Measurements from ENCODE around the gene NPM3. TPM values are rescaled to one million over a fixed set of nuclear protein-coding genes. Genes with fewer than 3 reads are reported as not detected.

The NPM3 gene
- total RNA-seq, 4 donors from 2014 or later: 9.0 to 27.3 (median 20.7) TPM

DNA sequence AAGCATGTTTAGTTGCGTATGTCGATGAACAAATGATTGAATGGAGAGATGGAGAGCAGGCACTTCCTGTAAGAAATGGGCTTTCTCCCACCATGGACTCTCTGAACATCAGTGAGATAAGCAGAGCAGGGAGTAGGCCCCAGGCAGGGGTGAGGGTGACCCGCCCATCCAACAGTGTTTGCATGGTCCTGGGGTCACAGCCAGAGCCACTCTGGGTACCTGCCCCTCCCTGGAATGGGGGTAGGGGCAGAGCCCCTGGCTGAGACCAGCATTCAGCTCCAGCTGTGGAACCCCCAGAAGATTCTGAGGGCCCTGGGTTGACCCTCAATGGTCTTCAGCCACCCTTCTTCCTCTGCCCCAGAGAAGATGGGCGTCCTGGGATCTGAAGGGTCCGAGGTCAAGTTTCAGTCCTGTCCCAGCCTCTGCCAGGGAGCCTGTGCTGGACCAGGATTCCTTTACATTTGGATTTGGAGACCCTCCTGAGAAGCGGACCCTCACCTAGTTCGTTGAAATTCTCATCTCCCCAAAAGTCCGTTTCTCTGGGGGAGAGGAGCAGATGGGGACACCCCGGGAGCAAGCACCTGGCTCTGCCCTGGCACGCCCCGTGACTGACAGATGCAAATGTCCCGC lies 5.0 kb downstream of the NPM3 start:
- H3K4me1 ChIP-seq: peaks cover 27 to 56% of the 10 kb centered on the region in 2 donors
- DNase-seq: no peak
- 63 to 69% methylated on average over 11 to 12 of the region's 12 CpGs for WGBS, 2 donors
- H3K36me3 ChIP-seq: no peaks in the 10 kb centered on the region
- peaks cover 25% of the 10 kb centered on the region for H3K27me3 ChIP-seq
- no peak overlapping the region for H3K4me3 ChIP-seq (replicated peaks in 1 of 3)
- H3K27ac ChIP-seq: no peak overlapping the region
- H3K9me3 ChIP-seq: no peaks in the 10 kb centered on the region
- TF ChIP-seq POLR2A (IDR thresholded peaks at IDR 0.05): no peak
- no peak for TF ChIP-seq CTCF (IDR thresholded peaks at IDR 0.05)
- intact Hi-C loops (cut with DNase I): loop anchor here (5.0 kb wide), 1 partner anchor 171 kb away; no protein-coding TSS in a partner anchor

DNA sequence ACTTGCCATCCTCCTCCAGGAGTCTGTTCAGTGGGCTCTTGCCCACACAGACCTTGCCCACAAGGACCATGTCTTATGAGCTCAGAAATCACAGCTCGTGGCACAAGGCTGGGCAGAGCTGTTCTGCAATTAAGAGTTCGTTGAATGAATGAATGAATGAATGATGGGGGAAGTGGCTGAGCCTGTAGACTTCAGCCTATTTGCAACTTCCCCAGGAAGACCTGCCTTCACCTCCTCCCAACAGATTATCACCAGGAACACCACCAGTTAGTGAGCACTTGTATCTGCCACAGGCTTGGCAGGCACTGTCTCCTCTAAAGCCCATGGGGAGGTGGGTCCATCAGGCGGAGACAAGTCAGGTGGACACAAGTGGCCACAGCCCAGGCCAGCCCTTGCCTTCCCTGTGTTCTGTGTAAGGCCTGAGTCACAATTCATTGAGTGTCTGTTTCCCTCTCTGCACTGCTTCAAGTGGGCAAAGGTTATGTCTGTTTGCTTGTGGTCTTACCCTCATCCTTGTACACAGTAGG lies 5.6 kb downstream of the NPM3 start:
- DNase-seq: no peak
- intact Hi-C loops (cut with DNase I): loop anchor here (5.0 kb wide), 1 partner anchor 170 kb away; no protein-coding TSS in a partner anchor
- 86 to 91% methylated on average over 2 to 3 of the region's 3 CpGs for WGBS, 2 donors
- Histone ChIP-seq H3K4me3 (replicated peaks in 1 of 3) (no peak overlapping the region), H3K36me3 (no peaks in the 10 kb centered on the region), H3K27me3 (peaks cover 30% of the 10 kb centered on the region), H3K9me3 (no peaks in the 10 kb centered on the region), H3K27ac (no peak overlapping the region), H3K4me1 (peaks cover 25 to 56% of the 10 kb centered on the region in 2 donors)
- TF ChIP-seq POLR2A (IDR thresholded peaks at IDR 0.05): no peak
- TF ChIP-seq CTCF (IDR thresholded peaks at IDR 0.05): no peak

- Histone ChIP-seq H3K9me3 (no peaks in the 10 kb centered on the region), H3K4me3 (replicated peaks in 1 of 3) (no peak overlapping the region), H3K27ac (no peak overlapping the region), H3K4me1 (peaks cover 22 to 47% of the 10 kb centered on the region in 2 donors), H3K27me3 (peaks cover 39% of the 10 kb centered on the region), H3K36me3 (no peaks in the 10 kb centered on the region)
- 7 to 15% methylated on average over 11 to 13 of the region's 74 CpGs for WGBS, 2 donors
- intact Hi-C loops (cut with DNase I): loop anchor here (5.0 kb wide), 1 partner anchor 169 kb away; no protein-coding TSS in a partner anchor
- DNase-seq: no peak
- TF ChIP-seq CTCF (IDR thresholded peaks at IDR 0.05) (no peak), POLR2A (IDR thresholded peaks at IDR 0.05) (no peak)
Observed at GRCh38 chr10:101776161-101776817, 7.0 kb downstream of the NPM3 start.

DNA sequence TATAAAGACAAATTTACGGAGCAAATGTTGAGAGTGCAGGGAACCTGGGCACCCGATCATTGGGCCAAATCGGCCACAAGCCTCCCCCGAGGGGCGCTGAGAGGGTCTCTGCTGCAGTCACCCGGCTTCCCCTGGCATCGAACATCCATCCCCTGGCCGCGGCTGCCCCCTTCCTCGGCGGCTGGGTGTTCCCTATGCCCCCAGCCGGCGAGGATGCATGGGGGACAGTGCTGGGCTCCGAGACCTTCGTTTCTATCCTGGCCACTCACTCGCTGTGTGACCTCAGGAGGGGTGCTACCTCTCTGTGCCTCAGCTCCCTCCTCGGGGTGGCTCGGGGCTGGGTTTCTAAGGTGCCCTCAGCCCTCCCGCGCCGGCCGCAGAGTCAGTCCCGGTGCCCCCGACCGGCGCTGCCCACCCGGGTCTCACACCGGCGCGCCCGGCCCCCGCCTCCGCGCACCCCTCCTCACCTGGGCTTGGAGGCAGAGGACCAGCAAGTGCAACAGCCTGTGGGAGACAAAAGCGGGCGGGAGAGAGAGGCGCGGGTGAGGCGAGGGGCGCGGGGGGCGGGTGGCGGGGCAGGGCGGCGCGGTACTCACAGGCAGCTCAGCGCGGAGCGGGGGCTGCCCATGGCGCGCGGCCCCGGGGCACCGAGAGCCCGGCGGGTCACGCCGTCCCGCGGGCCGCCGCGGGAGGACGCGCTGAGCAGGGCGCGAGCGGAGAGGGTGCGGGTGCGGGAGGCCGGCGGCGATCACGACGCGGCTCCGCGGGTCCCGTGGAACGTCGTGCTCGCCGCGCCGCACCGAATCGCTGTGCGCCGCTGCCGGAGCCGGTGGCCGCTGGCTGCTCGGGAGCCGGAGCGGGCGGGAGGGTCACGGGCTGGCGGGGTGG lies 7.7 kb downstream of the NPM3 start, which contains the start of gene FGF8:
Gene FGF8, minus strand, starts transcription at position 842 of the 888 bp plus-strand sequence. Its CDS starts 214 bp downstream, at position 628.
- DNase-seq: no peak
- intact Hi-C loops (cut with DNase I): loop anchor here (5.0 kb wide), 1 partner anchor 168 kb away; no protein-coding TSS in a partner anchor
- no peak within 1 kb of the TSS for H3K4me3 ChIP-seq (replicated peaks in 1 of 3)

More for the DNA sequence above, 7.7 kb downstream of the NPM3 start, which contains the start of gene FGF8:
- no peak for TF ChIP-seq CTCF (IDR thresholded peaks at IDR 0.05)
- WGBS, 2 donors: 0 to 5% methylated on average over 5 to 13 of the region's 98 CpGs
- Histone ChIP-seq H3K9me3 (no peaks in the 10 kb centered on the region), H3K27me3 (peaks cover 39% of the 10 kb centered on the region), H3K4me1 (peaks cover 22 to 47% of the 10 kb centered on the region in 2 donors), H3K27ac (no peak within 1 kb of the TSS), H3K36me3 (no peaks in the 10 kb centered on the region)
